Aorta (tissue), 5 donors: Measurements from ENCODE around the gene TCTN2. TPM values are rescaled to one million over a fixed set of nuclear protein-coding genes. Genes with fewer than 3 reads are reported as not detected.

Experiments
- ATAC-seq: fragments of 200-7000 bp; cut with Tn5 transposase; one replicate; pipeline ENCODE4 v1.9.1; 2022; ENCODE audit warnings: moderate library complexity; ENCODE audit not compliant: low FRiP score
- DNase-seq, 2 donors: peaks; one replicate each; pipeline ENCODE4 v3.0.0-alpha.2; 2020
- H3K27ac ChIP-seq, 2 donors: one replicate each; pipeline ENCODE4 v1.5.1; 2013; ENCODE audit warnings: low read length in 2 of 2, mild to moderate bottlenecking in 2 of 2, moderate library complexity in 2 of 2, control low read depth in 1 of 2, inconsistent platforms in 1 of 2, low read depth in 1 of 2
- H3K27me3 ChIP-seq, 2 donors: one replicate each; pipeline ENCODE4 v1.6.1; 2013; ENCODE audit warnings: control low read depth in 1 of 2, low read length in 1 of 2, mild to moderate bottlenecking in 1 of 2, moderate library complexity in 1 of 2; ENCODE audit not compliant: insufficient read depth in 2 of 2, control insufficient read depth in 1 of 2
- H3K36me3 ChIP-seq, 2 donors: one replicate each; pipeline ENCODE4 v1.6.1; 2013; ENCODE audit warnings: control low read depth in 1 of 2, low read length in 1 of 2, mild to moderate bottlenecking in 1 of 2; ENCODE audit not compliant: insufficient read depth in 2 of 2, control insufficient read depth in 1 of 2
- H3K4me1 ChIP-seq, 2 donors: one replicate each; pipeline ENCODE4 v1.6.1; 2013; ENCODE audit warnings: low read length in 2 of 2, control low read depth in 1 of 2, mild to moderate bottlenecking in 1 of 2, moderate library complexity in 1 of 2; ENCODE audit not compliant: insufficient read depth in 2 of 2, control insufficient read depth in 1 of 2
- H3K4me3 ChIP-seq, 2 donors: one replicate each; pipeline ENCODE4 v1.5.1; 2013; ENCODE audit warnings: low read length in 2 of 2, control low read depth in 1 of 2, mild to moderate bottlenecking in 1 of 2
- H3K9me3 ChIP-seq: one replicate; pipeline ENCODE4 v1.6.1; 2013; ENCODE audit warnings: mild to moderate bottlenecking, low read length; ENCODE audit not compliant: control insufficient read depth
- WGBS, 2 donors: extraction: QIAGEN DNeasy Blood & Tissue Kit; methylation state at CpG; one replicate each; pipeline ENCODE4 v1.1.7; 2013; 5-methylcytosine and 5-hydroxymethylcytosine counted together
- intact Hi-C, 2 donors: fragments of 100-400 bp; cut with DNase I; formaldehyde crosslinking; loops; one replicate each; pipeline versions ENCODE4 v1.14.2 to v1.15.0; 2022
- long read RNA-seq, 2 donors: library from polyadenylated mRNA; unstranded; transcript quantifications; one replicate each; pipeline ENCODE4 v2.0.0, GENCODE V29; 2020 to 2021
- polyA plus RNA-seq, 2 donors: library from polyadenylated mRNA; stranded (reverse); fragments of 200-250 nt; gene quantifications; one replicate each; pipeline ENCODE4 v1.2.3, GENCODE V29; 2013
- total RNA-seq, 2 donors: library from RNA; stranded (reverse); fragmentation: NEBNext Ultra II Directional; extraction: Animal tissue kit (Norgen Biotek cat#: 25700); gene quantifications; one replicate each; pipeline ENCODE4 v1.2.1, GENCODE V29; 2021
- donor health status: healthy with polysubstance abuse.
- donor health status: Bipolar disorder and iron deficiency.
- donor health status: DM: no; HTN: no; CAD: no.
- donor health status: DM: no; HTN: no; CAD: no.
- donor health status: DM: yes; HTN: yes; CAD: no.

The TCTN2 gene
- total RNA-seq: 10 to 100 TPM in 1 of 2 donors, 1 to 10 TPM in 1; 6.1 to 10.3 TPM
- 1 to 10 TPM; 2.3 to 9.0 TPM for polyA plus RNA-seq
- long read RNA-seq, donor 1, partial matches to known transcripts: 0 of 3 reads
- long read RNA-seq, donor 1, other reads (novel, unspliced or antisense): 0 of 3 reads
- long read RNA-seq, donor 2: 0 reads

DNA sequence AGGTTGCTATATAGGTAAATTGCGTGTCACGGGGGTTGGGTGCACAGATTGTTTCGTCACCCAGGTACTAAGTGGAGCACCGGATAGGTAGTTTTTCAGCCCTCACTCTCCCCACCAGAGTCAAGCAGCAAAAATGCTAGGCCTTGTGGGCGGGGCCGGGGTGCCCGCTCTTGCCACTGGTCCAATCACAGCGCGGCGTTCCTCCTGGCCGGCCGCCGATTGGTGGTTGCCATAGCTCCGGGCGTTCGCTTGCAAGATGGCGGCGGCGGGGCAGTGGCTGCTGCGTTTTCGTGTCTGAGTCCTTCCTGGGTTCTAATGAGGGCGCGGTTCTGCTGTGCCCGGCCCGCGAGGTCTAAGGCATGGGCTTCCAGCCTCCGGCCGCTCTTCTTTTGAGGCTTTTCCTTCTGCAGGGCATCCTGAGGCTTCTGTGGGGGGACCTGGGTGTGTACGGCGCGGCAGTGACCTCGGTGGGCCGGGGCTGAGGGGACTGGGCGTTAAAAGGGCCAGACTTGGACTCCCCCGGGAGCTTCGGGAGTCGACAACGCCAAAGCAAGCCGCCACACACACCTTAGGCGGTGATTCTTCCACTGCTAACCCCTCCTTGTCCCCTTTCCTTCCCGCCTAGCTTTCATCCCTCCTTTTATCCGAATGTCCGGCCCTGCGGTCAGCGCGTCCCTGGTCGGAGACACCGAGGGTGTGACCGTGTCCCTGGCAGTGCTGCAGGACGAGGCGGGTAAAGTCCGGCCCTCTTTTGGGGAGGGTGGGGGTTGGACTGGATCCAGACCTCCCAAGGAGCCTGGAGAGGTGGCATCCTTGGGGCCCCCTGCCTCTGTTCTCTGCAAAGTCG lies at the start of gene TCTN2:
TSS of gene TCTN2 (plus strand) at position 232 of the 847 bp plus-strand sequence. CDS start at position 360, 128 bp downstream.
- DNase-seq (peak; percentile 97 to 99), ATAC-seq (peak; percentile 99)
- Histone ChIP-seq H3K4me3 (peak within 1 kb of the TSS; percentile 60 to 65), H3K36me3 (no peaks in the 10 kb centered on the region), H3K27me3 (no peaks in the 10 kb centered on the region), H3K4me1 (no peaks in the 10 kb centered on the region), H3K9me3 (no peaks in the 10 kb centered on the region), H3K27ac (no peak within 1 kb of the TSS)
- WGBS, 2 donors: 0 to 1% methylated on average over 51 to 53 of the region's 53 CpGs
- intact Hi-C loops: no loop called here

DNA sequence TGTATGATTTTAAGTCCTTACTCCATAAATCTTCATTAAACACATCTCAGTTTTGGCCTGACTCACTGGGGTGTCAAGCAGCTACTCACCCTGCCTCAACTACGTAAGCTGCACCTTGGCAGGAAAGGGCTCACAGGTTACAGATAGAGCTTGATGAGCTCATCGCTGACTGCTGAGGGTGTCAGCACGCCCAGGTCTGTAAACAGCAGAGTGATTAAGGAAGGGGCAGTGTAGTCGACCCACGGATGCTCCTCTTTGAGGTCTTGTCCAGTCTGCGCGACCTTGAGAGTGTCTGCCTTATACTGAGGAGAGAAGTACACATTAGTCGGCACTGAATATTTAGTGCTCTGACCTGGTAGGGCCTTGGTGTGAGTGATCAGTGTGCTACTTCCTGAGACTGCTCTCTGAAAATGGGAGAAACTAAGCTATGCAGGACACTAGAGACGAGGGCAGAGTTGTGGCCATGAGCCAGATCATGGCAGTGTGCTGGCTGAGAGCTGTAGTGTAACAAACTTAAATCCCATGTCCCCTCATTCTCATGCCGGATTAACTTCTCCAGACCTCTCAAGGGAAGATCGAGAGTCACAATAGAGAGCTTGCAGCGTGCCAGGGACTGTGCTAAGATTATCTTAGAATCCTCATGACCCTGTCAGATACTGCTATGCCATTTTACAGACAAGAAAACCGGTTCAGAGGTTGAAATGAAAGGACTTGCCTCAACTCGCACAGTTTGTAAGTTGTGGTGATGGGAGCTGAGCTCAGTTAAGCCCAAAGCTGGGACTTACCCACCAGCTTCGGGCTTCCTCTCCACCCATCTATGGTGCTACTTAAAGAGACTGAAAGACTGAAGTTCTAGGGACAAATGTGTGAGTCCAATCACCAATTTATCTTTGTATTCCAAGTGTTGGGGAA lies 49.0 kb upstream of the TCTN2 start:
- 80 to 81% methylated on average over 15 of the region's 15 CpGs for WGBS, 2 donors
- DNase-seq: no peak
- H3K27me3 ChIP-seq: no peaks in the 10 kb centered on the region
- no peaks in the 10 kb centered on the region for H3K9me3 ChIP-seq
- ATAC-seq: no peak
- H3K4me1 ChIP-seq: no peaks in the 10 kb centered on the region
- no peak overlapping the region for H3K4me3 ChIP-seq
- H3K36me3 ChIP-seq: peaks cover 6 to 20% of the 10 kb centered on the region in 2 donors
- intact Hi-C loops: no loop called here
- no peak overlapping the region for H3K27ac ChIP-seq

GRCh38 chr12:123633379-123634141 lies 37.4 kb upstream of the TCTN2 start, which contains the start of the genes EIF2B1 and GTF2H3:
EIF2B1 (minus strand) TSS chr12:123633686; CDS start chr12:123633557, 129 bp downstream.
GTF2H3 (plus strand) TSS chr12:123633829; CDS start chr12:123633860, 31 bp downstream.
- Histone ChIP-seq H3K27ac (peak within 1 kb of the TSS in 1 of 2 donors; percentile 50), H3K4me3 (peak within 1 kb of the TSS; percentile 56 to 65), H3K27me3 (no peaks in the 10 kb centered on the region), H3K36me3 (peaks cover 3 to 8% of the 10 kb centered on the region in 2 donors), H3K4me1 (peaks cover 4 to 5% of the 10 kb centered on the region in 2 donors), H3K9me3 (no peaks in the 10 kb centered on the region)
- ATAC-seq: peak; percentile 98
- DNase-seq: peak; percentile 97 to 99
- 0% methylated on average over 47 to 52 of the region's 52 CpGs for WGBS, 2 donors
- intact Hi-C loops: no loop called here

GRCh38 chr12:123634142-123634561 lies 36.8 kb upstream of the TCTN2 start:
- Histone ChIP-seq H3K4me1 (peaks cover 4 to 5% of the 10 kb centered on the region in 2 donors), H3K27me3 (no peaks in the 10 kb centered on the region), H3K27ac (peak overlapping the region in 1 of 2 donors; percentile 34), H3K9me3 (no peaks in the 10 kb centered on the region), H3K4me3 (peak overlapping the region; percentile 19 to 56), H3K36me3 (peaks cover 3 to 5% of the 10 kb centered on the region in 2 donors)
- DNase-seq (no peak), ATAC-seq (no peak)
- 14 to 16% methylated on average over 19 of the region's 19 CpGs for WGBS, 2 donors
- intact Hi-C loops: no loop called here

GRCh38 chr12:123643911-123644310 lies 27.0 kb upstream of the TCTN2 start:
- H3K36me3 ChIP-seq: peaks cover 0 to 8% of the 10 kb centered on the region in 2 donors
- ATAC-seq: no peak
- WGBS, 2 donors: 90 to 92% methylated on average over 7 of the region's 7 CpGs

GRCh38 chr12:123645380-123645779 lies 25.5 kb upstream of the TCTN2 start:
- H3K27me3 ChIP-seq: no peaks in the 10 kb centered on the region
- no peak for DNase-seq
- H3K9me3 ChIP-seq: no peaks in the 10 kb centered on the region
- no peak for ATAC-seq
- H3K27ac ChIP-seq: no peak overlapping the region
- intact Hi-C loops: no loop called here
- H3K4me1 ChIP-seq: no peaks in the 10 kb centered on the region
- no peak overlapping the region for H3K4me3 ChIP-seq
- 95 to 97% methylated on average over 3 of the region's 3 CpGs for WGBS, 2 donors
- peaks cover 0 to 10% of the 10 kb centered on the region in 2 donors for H3K36me3 ChIP-seq

More at GRCh38 chr12:123643911-123644310, 27.0 kb upstream of the TCTN2 start:
- no peak overlapping the region for H3K4me3 ChIP-seq
- no peak for DNase-seq
- H3K9me3 ChIP-seq: no peaks in the 10 kb centered on the region
- no peaks in the 10 kb centered on the region for H3K27me3 ChIP-seq
- no peak overlapping the region for H3K27ac ChIP-seq
- intact Hi-C loops: no loop called here
- H3K4me1 ChIP-seq: no peaks in the 10 kb centered on the region

GRCh38 chr12:123645878-123646277 lies 25.0 kb upstream of the TCTN2 start:
- no peak for DNase-seq
- Histone ChIP-seq H3K4me1 (no peaks in the 10 kb centered on the region), H3K4me3 (no peak overlapping the region), H3K36me3 (peaks cover 0 to 10% of the 10 kb centered on the region in 2 donors), H3K9me3 (no peaks in the 10 kb centered on the region), H3K27ac (no peak overlapping the region), H3K27me3 (no peaks in the 10 kb centered on the region)
- intact Hi-C loops: no loop called here
- ATAC-seq: no peak
- WGBS, 2 donors: 81 to 83% methylated on average over 5 of the region's 5 CpGs

DNA sequence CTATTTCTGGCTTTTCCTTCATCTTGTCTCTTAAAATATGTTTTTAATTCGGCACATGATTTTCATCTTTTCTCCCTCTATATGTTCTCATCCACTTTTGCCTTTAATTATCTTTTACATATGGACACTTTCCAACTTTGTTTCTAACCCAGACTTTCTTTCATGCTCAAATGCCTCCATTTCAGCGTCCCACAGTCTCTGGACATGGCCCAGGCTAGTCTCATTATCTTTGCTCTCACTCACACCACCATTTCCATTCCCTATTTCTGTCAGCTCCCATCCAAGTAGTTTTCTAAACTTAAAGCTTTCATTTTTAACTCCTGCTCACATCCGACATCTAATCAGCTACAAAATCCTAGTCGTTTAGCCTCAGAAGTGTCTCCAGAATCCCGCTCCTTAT lies 22.5 kb upstream of the TCTN2 start:
- H3K4me1 ChIP-seq: no peaks in the 10 kb centered on the region
- no peak for DNase-seq
- H3K27me3 ChIP-seq: no peaks in the 10 kb centered on the region
- H3K36me3 ChIP-seq: peaks cover 0 to 10% of the 10 kb centered on the region in 2 donors
- no peaks in the 10 kb centered on the region for H3K9me3 ChIP-seq
- intact Hi-C loops: no loop called here
- no peak for ATAC-seq
- 85 to 90% methylated on average over 5 of the region's 5 CpGs for WGBS, 2 donors
- no peak overlapping the region for H3K27ac ChIP-seq
- H3K4me3 ChIP-seq: no peak overlapping the region
